DMS 273 (cell line): Measurements from ENCODE around the gene OR8B12.

ENCODE experiments used
- DNase-seq: peaks from one replicate; lab custom pipeline; 2025; ENCODE audit not compliant: unreplicated experiment; lab: John Stamatoyannopoulos, UW

The OR8B12 gene

GRCh38 chr11:124543554-124543953, at the start of gene OR8B12:
OR8B12 (minus strand) TSS chr11:124543654; CDS start chr11:124543654, 0 bp downstream.
- no peak for DNase-seq

GRCh38 chr11:124592627-124593026, 49.2 kb upstream of the OR8B12 start:
- DNase-seq, result no peak

GRCh38 chr11:124591430-124591829, 48.0 kb upstream of the OR8B12 start:
- DNase-seq, result no peak

- DNase-seq, result peak; percentile 68
These were observed 42.9 kb upstream of the OR8B12 start for GRCh38 chr11:124586238-124586860.

GRCh38 chr11:124584681-124585372, 41.4 kb upstream of the OR8B12 start:
- DNase-seq, result no peak

- no peak for DNase-seq
These were observed 40.3 kb upstream of the OR8B12 start for GRCh38 chr11:124583781-124584180.

GRCh38 chr11:124582565-124582964, 39.1 kb upstream of the OR8B12 start:
- DNase-seq, result peak; percentile 28

- DNase-seq, result no peak
These were observed 38.4 kb upstream of the OR8B12 start for GRCh38 chr11:124581817-124582216.

- no peak for DNase-seq
These were observed 35.3 kb upstream of the OR8B12 start for GRCh38 chr11:124578761-124579160.

GRCh38 chr11:124577716-124578427, 34.4 kb upstream of the OR8B12 start:
- no peak for DNase-seq

- no peak for DNase-seq
These were observed 26.7 kb upstream of the OR8B12 start for GRCh38 chr11:124570160-124570559.

GRCh38 chr11:124569697-124570096, 26.2 kb upstream of the OR8B12 start, which contains the start of gene OR8A1:
OR8A1 (plus strand) TSS chr11:124569997; CDS start chr11:124570120, 123 bp downstream.
- DNase-seq, result no peak

GRCh38 chr11:124556828-124557227, 13.4 kb upstream of the OR8B12 start:
- no peak for DNase-seq

- no peak for DNase-seq
These were observed 8.5 kb upstream of the OR8B12 start for GRCh38 chr11:124551987-124552386.

GRCh38 chr11:124551189-124551588, 7.7 kb upstream of the OR8B12 start:
- no peak for DNase-seq

- no peak for DNase-seq
These were observed 309 bp downstream of the OR8B12 start for GRCh38 chr11:124543145-124543544.

- DNase-seq, result no peak
These were observed 2.2 kb downstream of the OR8B12 start for GRCh38 chr11:124541204-124541603.

- no peak for DNase-seq
These were observed 5.4 kb downstream of the OR8B12 start for GRCh38 chr11:124538019-124538418.

- DNase-seq, result no peak
These were observed 6.9 kb downstream of the OR8B12 start for GRCh38 chr11:124536520-124536919.

- no peak for DNase-seq
These were observed 7.8 kb downstream of the OR8B12 start for GRCh38 chr11:124535552-124536232.

- DNase-seq, result no peak
These were observed 9.4 kb downstream of the OR8B12 start for GRCh38 chr11:124534051-124534450.
